ENCODE results near the gene NARS2.

The NARS2 gene

DNA sequence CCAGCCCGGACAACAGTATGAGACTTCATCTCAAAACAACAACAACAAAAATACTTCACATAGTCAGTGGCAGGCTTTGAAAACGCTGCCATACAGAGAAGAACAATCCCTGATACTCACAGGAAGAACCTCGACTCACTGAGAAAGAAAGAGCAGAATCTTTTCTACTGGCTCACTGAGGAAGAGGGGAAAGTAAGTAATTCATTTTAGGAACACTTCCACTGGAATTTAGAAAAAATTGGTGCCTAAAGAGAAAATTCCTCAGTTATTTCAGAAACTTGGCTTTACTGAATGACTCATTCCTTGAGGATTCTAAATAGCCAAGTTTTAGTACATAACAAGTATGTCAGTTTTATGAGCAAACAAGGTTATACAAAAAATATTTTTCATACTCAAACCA is 12.3 kb downstream of the NARS2 start:
- DNase-seq (ENCODE audit: low spot score) (no peak), ATAC-seq (ENCODE audit: low read depth) (peak; percentile 41; the same call in 2 of the 3 replicates)
- peaks cover 34% of the 10 kb centered on the region for H3K4me1 ChIP-seq (ENCODE audit: insufficient read depth, poor library complexity, severe bottlenecking)
- no peaks in the 10 kb centered on the region for H3K9me3 ChIP-seq (ENCODE audit: severe bottlenecking)
- peaks cover 39% of the 10 kb centered on the region for H3K36me3 ChIP-seq (ENCODE audit: low read depth)
- H3K27me3 ChIP-seq (ENCODE audit: insufficient read depth, poor library complexity, severe bottlenecking) = no peaks in the 10 kb centered on the region
- TF ChIP-seq, protein P1, sequence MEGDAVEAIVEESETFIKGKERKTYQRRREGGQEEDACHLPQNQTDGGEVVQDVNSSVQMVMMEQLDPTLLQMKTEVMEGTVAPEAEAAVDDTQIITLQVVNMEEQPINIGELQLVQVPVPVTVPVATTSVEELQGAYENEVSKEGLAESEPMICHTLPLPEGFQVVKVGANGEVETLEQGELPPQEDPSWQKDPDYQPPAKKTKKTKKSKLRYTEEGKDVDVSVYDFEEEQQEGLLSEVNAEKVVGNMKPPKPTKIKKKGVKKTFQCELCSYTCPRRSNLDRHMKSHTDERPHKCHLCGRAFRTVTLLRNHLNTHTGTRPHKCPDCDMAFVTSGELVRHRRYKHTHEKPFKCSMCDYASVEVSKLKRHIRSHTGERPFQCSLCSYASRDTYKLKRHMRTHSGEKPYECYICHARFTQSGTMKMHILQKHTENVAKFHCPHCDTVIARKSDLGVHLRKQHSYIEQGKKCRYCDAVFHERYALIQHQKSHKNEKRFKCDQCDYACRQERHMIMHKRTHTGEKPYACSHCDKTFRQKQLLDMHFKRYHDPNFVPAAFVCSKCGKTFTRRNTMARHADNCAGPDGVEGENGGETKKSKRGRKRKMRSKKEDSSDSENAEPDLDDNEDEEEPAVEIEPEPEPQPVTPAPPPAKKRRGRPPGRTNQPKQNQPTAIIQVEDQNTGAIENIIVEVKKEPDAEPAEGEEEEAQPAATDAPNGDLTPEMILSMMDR (IDR thresholded peaks at IDR 0.05; ENCODE audit: poor library complexity, severe bottlenecking) = no peak
- no peak overlapping the region for H3K4me3 ChIP-seq (ENCODE audit: severe bottlenecking)
- peak overlapping the region; percentile 80 for H3K27ac ChIP-seq (ENCODE audit: poor library complexity, severe bottlenecking)

GRCh38 chr11:78560826-78561484 is 13.7 kb downstream of the NARS2 start:
- peak overlapping the region; percentile 80 for H3K27ac ChIP-seq (ENCODE audit: poor library complexity, severe bottlenecking)
- TF ChIP-seq, protein P1 (IDR thresholded peaks at IDR 0.05; ENCODE audit: poor library complexity, severe bottlenecking) = no peak
- no peak overlapping the region for H3K4me3 ChIP-seq (ENCODE audit: severe bottlenecking)
- H3K36me3 ChIP-seq (ENCODE audit: low read depth) = peaks cover 36% of the 10 kb centered on the region
- ATAC-seq (ENCODE audit: low read depth) (peak; percentile 24; the same call in 1 of the 3 replicates), DNase-seq (ENCODE audit: low spot score) (no peak)
- no peaks in the 10 kb centered on the region for H3K27me3 ChIP-seq (ENCODE audit: insufficient read depth, poor library complexity, severe bottlenecking)
- peaks cover 25% of the 10 kb centered on the region for H3K4me1 ChIP-seq (ENCODE audit: insufficient read depth, poor library complexity, severe bottlenecking)
- H3K9me3 ChIP-seq (ENCODE audit: severe bottlenecking) = no peaks in the 10 kb centered on the region

GRCh38 chr11:78560153-78560552 is 14.5 kb downstream of the NARS2 start:
- TF ChIP-seq, protein P1 (IDR thresholded peaks at IDR 0.05; ENCODE audit: poor library complexity, severe bottlenecking) = no peak
- Histone ChIP-seq H3K4me1 (ENCODE audit: insufficient read depth, poor library complexity, severe bottlenecking) (peaks cover 25% of the 10 kb centered on the region), H3K9me3 (ENCODE audit: severe bottlenecking) (no peaks in the 10 kb centered on the region), H3K36me3 (ENCODE audit: low read depth) (peaks cover 33% of the 10 kb centered on the region), H3K27me3 (ENCODE audit: insufficient read depth, poor library complexity, severe bottlenecking) (no peaks in the 10 kb centered on the region), H3K4me3 (ENCODE audit: severe bottlenecking) (no peak overlapping the region), H3K27ac (ENCODE audit: poor library complexity, severe bottlenecking) (peak overlapping the region; percentile 80)
- DNase-seq (ENCODE audit: low spot score) (no peak), ATAC-seq (ENCODE audit: low read depth) (no peak)

- Histone ChIP-seq H3K4me1 (ENCODE audit: insufficient read depth, poor library complexity, severe bottlenecking) (peaks cover 17% of the 10 kb centered on the region), H3K27me3 (ENCODE audit: insufficient read depth, poor library complexity, severe bottlenecking) (no peaks in the 10 kb centered on the region), H3K4me3 (ENCODE audit: severe bottlenecking) (no peak overlapping the region), H3K9me3 (ENCODE audit: severe bottlenecking) (no peaks in the 10 kb centered on the region), H3K27ac (ENCODE audit: poor library complexity, severe bottlenecking) (no peak overlapping the region), H3K36me3 (ENCODE audit: low read depth) (peaks cover 22% of the 10 kb centered on the region)
- ATAC-seq (ENCODE audit: low read depth) (no peak), DNase-seq (ENCODE audit: low spot score) (no peak)
- TF ChIP-seq, protein P1 (IDR thresholded peaks at IDR 0.05; ENCODE audit: poor library complexity, severe bottlenecking) = no peak
Measured at GRCh38 chr11:78557236-78557635, 17.4 kb downstream of the NARS2 start.

- DNase-seq (ENCODE audit: low spot score) = no peak
- Histone ChIP-seq H3K36me3 (ENCODE audit: low read depth) (peaks cover 22% of the 10 kb centered on the region), H3K27me3 (ENCODE audit: insufficient read depth, poor library complexity, severe bottlenecking) (no peaks in the 10 kb centered on the region), H3K27ac (ENCODE audit: poor library complexity, severe bottlenecking) (no peak overlapping the region), H3K4me1 (ENCODE audit: insufficient read depth, poor library complexity, severe bottlenecking) (peaks cover 3% of the 10 kb centered on the region), H3K9me3 (ENCODE audit: severe bottlenecking) (no peaks in the 10 kb centered on the region), H3K4me3 (ENCODE audit: severe bottlenecking) (no peak overlapping the region)
- ATAC-seq (ENCODE audit: low read depth) = no peak
- TF ChIP-seq, protein P1 (IDR thresholded peaks at IDR 0.05; ENCODE audit: poor library complexity, severe bottlenecking) = no peak
Measured at GRCh38 chr11:78555592-78555991, 19.1 kb downstream of the NARS2 start.

Data from RWPE2 (cell line).